H1 (cell line): ENCODE data around the gene FAM227B. TPM values are rescaled to one million over a fixed set of nuclear protein-coding genes. Genes with fewer than 3 reads are reported as not detected.

Experiments
- CTCF ChIA-PET: fragments of 300-600 bp; sonication (Branson Sonifier 250); formaldehyde crosslinking; loops from one replicate; lab custom pipeline; 2021; ENCODE audit not compliant: partially characterized antibody; lab: Charles Lee
- POLR2A ChIA-PET: fragments of 300-600 bp; sonication (Branson Sonifier 250); formaldehyde crosslinking; loops from one replicate; lab custom pipeline; 2021; ENCODE audit warnings: inconsistent platforms; ENCODE audit not compliant: partially characterized antibody; lab: Charles Lee
- DNase-seq, 2 experiments: peaks; one replicate each; pipeline versions ENCODE4 v3.0.0 to v3.0.0-alpha.2; 2010 to 2022; ENCODE audit warnings: low spot score in 2 of 2, low read depth in 1 of 2, mixed read lengths in 1 of 2
- FAIRE-seq: peaks from 2 replicates; lab custom pipeline; 2011; peaks lifted over from hg19 to GRCh38; lab: Jason Lieb, UNC
- H2AFZ ChIP-seq: 2 replicates; pipeline ENCODE4 v1.8.1; 2012; ENCODE audit warnings: low read length, inconsistent platforms
- H2AK5ac ChIP-seq: 2 replicates; pipeline ENCODE4 v1.6.1; 2013; ENCODE audit warnings: low read depth, low read length
- H2BK120ac ChIP-seq: replicated peaks from 2 replicates; pipeline ENCODE3; 2013; ENCODE audit warnings: low read depth, low read length, inconsistent platforms
- H2BK12ac ChIP-seq: 2 replicates; pipeline ENCODE4 v1.6.1; 2013; ENCODE audit warnings: low read depth, low read length
- H2BK15ac ChIP-seq: 2 replicates; pipeline ENCODE4 v1.6.1; 2013; ENCODE audit warnings: low read length
- H2BK20ac ChIP-seq: 2 replicates; pipeline ENCODE4 v1.6.1; 2013; ENCODE audit warnings: low read length
- H2BK5ac ChIP-seq: 2 replicates; pipeline ENCODE4 v1.6.1; 2013; ENCODE audit warnings: low read depth, low read length
- H3K14ac ChIP-seq: 2 replicates; pipeline ENCODE4 v1.6.1; 2013; ENCODE audit warnings: inconsistent platforms; ENCODE audit not compliant: insufficient read length
- H3K18ac ChIP-seq: 2 replicates; pipeline ENCODE4 v1.6.1; 2013; ENCODE audit warnings: low read length; ENCODE audit errors: extremely low read depth
- H3K23ac ChIP-seq: 2 replicates; pipeline ENCODE4 v1.6.1; 2013; ENCODE audit warnings: inconsistent platforms; ENCODE audit not compliant: insufficient read length
- H3K23me2 ChIP-seq: 2 replicates; pipeline ENCODE4 v1.6.1; 2013; ENCODE audit warnings: low read depth, low read length
- H3K27ac ChIP-seq: 2 replicates; pipeline ENCODE4 v1.6.1; 2011; ENCODE audit warnings: low read depth, low read length, inconsistent platforms
- H3K27me3 ChIP-seq, 4 experiments: replicated peaks in 1 of 4; 1 replicate in 1 of 4; 2 replicates in 3 of 4; pipeline versions ENCODE4 v1.6.1 to v1.8.1; 2011 to 2013; ENCODE audit warnings: low read length in 3 of 4, mild to moderate bottlenecking in 3 of 4, inconsistent platforms in 2 of 4, mixed read lengths in 2 of 4, moderate library complexity in 1 of 4; ENCODE audit not compliant: control insufficient read depth in 3 of 4, insufficient read depth in 3 of 4; ENCODE audit errors: extremely low read depth in 1 of 4
- H3K36me3 ChIP-seq, 4 experiments: 2 replicates each; pipeline versions ENCODE4 v1.6.1 to v1.8.1; 2011 to 2013; ENCODE audit warnings: mild to moderate bottlenecking in 4 of 4, low read length in 3 of 4, moderate library complexity in 2 of 4, control low read depth in 1 of 4, inconsistent platforms in 1 of 4; ENCODE audit not compliant: insufficient read depth in 4 of 4, control insufficient read depth in 2 of 4
- H3K4ac ChIP-seq: replicated peaks from 2 replicates; pipeline ENCODE3; 2013; ENCODE audit warnings: low read length, low read depth, mixed read lengths, inconsistent platforms; ENCODE audit not compliant: insufficient read length
- H3K4me1 ChIP-seq, 4 experiments: replicated peaks in 1 of 4; 1 replicate in 1 of 4; 2 replicates in 3 of 4; pipeline versions ENCODE4 v1.6.1 to v1.8.1; 2011 to 2013; ENCODE audit warnings: low read length in 3 of 4, inconsistent platforms in 2 of 4, mixed read lengths in 1 of 4; ENCODE audit not compliant: insufficient read depth in 4 of 4, control insufficient read depth in 3 of 4
- H3K4me2 ChIP-seq, 2 experiments: 2 replicates each; pipeline versions ENCODE4 v1.6.1 to v1.8.1; 2011 to 2013; ENCODE audit warnings: low read depth in 2 of 2, low read length in 2 of 2, control low read depth in 1 of 2, inconsistent platforms in 1 of 2, mild to moderate bottlenecking in 1 of 2; ENCODE audit not compliant: insufficient read depth in 1 of 2
- H3K4me3 ChIP-seq, 4 experiments: fragments of 200-600, 300-600 bp in 1 of 4; sonication (generic), shearing (Covaris generic), sonication (Bioruptor Twin) in 1 of 4; 2 replicates each; pipeline versions ENCODE4 v1.5.1 to v1.8.1; 2011 to 2016; ENCODE audit warnings: low read length in 4 of 4, low read depth in 3 of 4, control low read depth in 2 of 4, inconsistent platforms in 2 of 4, mild to moderate bottlenecking in 2 of 4, mixed read lengths in 1 of 4, moderate library complexity in 1 of 4; ENCODE audit not compliant: insufficient read depth in 2 of 4; ENCODE audit errors: extremely low read depth in 1 of 4
- H3K56ac ChIP-seq: replicated peaks from 2 replicates; pipeline ENCODE3; 2013; ENCODE audit warnings: low read depth, mild to moderate bottlenecking, mixed read lengths, low read length, inconsistent platforms; ENCODE audit not compliant: insufficient read length
- H3K79me1 ChIP-seq: 2 replicates; pipeline ENCODE4 v1.6.1; 2013; ENCODE audit warnings: low read depth, low read length, control low read depth
- H3K79me2 ChIP-seq, 2 experiments: 2 replicates each; pipeline versions ENCODE4 v1.6.1 to v1.8.1; 2012 to 2013; ENCODE audit warnings: low read length in 2 of 2, mild to moderate bottlenecking in 2 of 2, inconsistent platforms in 1 of 2; ENCODE audit not compliant: insufficient read depth in 2 of 2, control insufficient read depth in 1 of 2
- H3K9ac ChIP-seq, 4 experiments: replicated peaks in 1 of 4; 1 replicate in 1 of 4; 2 replicates in 3 of 4; pipeline versions ENCODE4 v1.6.1 to v1.8.1; 2011 to 2013; ENCODE audit warnings: low read depth in 3 of 4, low read length in 3 of 4, control low read depth in 2 of 4, mild to moderate bottlenecking in 2 of 4, moderate library complexity in 2 of 4, inconsistent platforms in 1 of 4; ENCODE audit errors: extremely low read depth in 1 of 4
- H3K9me3 ChIP-seq, 2 experiments: 2 replicates each; pipeline versions ENCODE4 v1.6.1 to v1.8.1; 2012 to 2013; ENCODE audit warnings: mild to moderate bottlenecking in 2 of 2, moderate library complexity in 2 of 2, control low read depth in 1 of 2, inconsistent platforms in 1 of 2, low read depth in 1 of 2, low read length in 1 of 2, mixed read lengths in 1 of 2; ENCODE audit not compliant: insufficient read depth in 2 of 2
- H4K20me1 ChIP-seq, 2 experiments: replicated peaks in 1 of 2; 2 replicates each; pipeline versions ENCODE3 to v1.8.1; 2011 to 2013; ENCODE audit warnings: inconsistent platforms in 2 of 2, low read length in 2 of 2, mild to moderate bottlenecking in 1 of 2; ENCODE audit not compliant: insufficient read depth in 2 of 2, control insufficient read depth in 1 of 2
- H4K5ac ChIP-seq: 2 replicates; pipeline ENCODE4 v1.6.1; 2013; ENCODE audit warnings: low read length, low read depth, mixed read lengths, inconsistent platforms; ENCODE audit not compliant: insufficient read length
- H4K8ac ChIP-seq: 2 replicates; pipeline ENCODE4 v1.8.0; 2013; ENCODE audit warnings: mild to moderate bottlenecking, moderate library complexity, low read length, inconsistent platforms; ENCODE audit not compliant: insufficient read depth; ENCODE audit errors: extremely low read depth
- H4K91ac ChIP-seq: replicated peaks from 2 replicates; pipeline ENCODE3; 2013; ENCODE audit warnings: low read length, mixed read lengths, inconsistent platforms; ENCODE audit not compliant: insufficient read length
- KDM1A ChIP-seq: fragments of 200-600, 300-600 bp; sonication (generic); IDR thresholded peaks from 2 replicates; pipeline ENCODE4 v1.7.1; 2016; ENCODE audit warnings: mild to moderate bottlenecking, low read length, borderline replicate concordance
- SRF ChIP-seq: IDR thresholded peaks from 2 replicates; pipeline ENCODE4 v1.6.1; 2011; ENCODE audit warnings: mild to moderate bottlenecking, low read depth, low read length, moderate library complexity
- polyA plus RNA-seq, 7 experiments: library from polyadenylated mRNA; depleted of rRNA in 3 of 7; stranded (reverse) in 5 of 7; unstranded in 2 of 7; fragments of >200 nt in 5 of 7; fragments of 200-250 nt in 2 of 7; gene quantifications; 1 replicate in 5 of 7; 2 replicates in 1 of 7; 4 replicates in 1 of 7; pipeline versions ENCODE4 v1.2.1 to v1.2.3, GENCODE V29; 2011 to 2013; ENCODE audit warnings: missing spikeins in 2 of 7, mixed read lengths in 2 of 7
- total RNA-seq: library from RNA; stranded (reverse); fragmentation: NEBNext Ultra II Directional; extraction: Animal tissue kit (Norgen Biotek cat#: 25700); gene quantifications from 2 replicates; pipeline ENCODE4 v1.2.1, GENCODE V29; 2021

FAM227B gene
- total and polyA plus RNA-seq, 2 of the 8 experiments (the other 6 are each of a cell fraction or from before 2014, with no cell fraction given): 4.0 to 6.5 TPM

DNA sequence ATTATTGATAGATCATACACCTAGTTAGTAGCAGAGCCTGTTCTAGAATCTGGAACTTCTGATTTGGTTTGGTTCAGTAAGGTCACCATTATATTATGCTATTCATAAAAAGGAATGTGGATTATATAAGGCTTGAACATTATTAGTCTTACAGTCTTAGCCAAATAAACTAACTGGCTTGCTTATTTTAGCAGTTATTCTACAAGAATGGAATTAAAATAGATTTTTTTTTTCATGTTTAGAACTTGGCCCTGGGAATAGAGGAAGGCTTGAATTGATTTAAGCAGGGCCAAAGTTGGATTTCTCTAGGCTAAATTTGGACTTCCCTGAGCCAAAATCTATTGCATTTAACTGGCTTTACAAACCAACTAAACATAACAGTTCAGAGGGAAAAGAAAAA lies 24.7 kb upstream of the FAM227B start:
- no peak overlapping the region for H4K5ac ChIP-seq
- no peak overlapping the region for H3K23ac ChIP-seq
- H3K23me2 ChIP-seq: no peaks in the 10 kb centered on the region
- H3K79me2 ChIP-seq: no peaks in the 10 kb centered on the region
- H4K20me1 ChIP-seq: no peaks in the 10 kb centered on the region
- H2BK15ac ChIP-seq: no peak overlapping the region
- H3K56ac ChIP-seq: no peak overlapping the region
- no peak overlapping the region for H3K27ac ChIP-seq
- CTCF ChIA-PET: no interaction called here
- no peak for TF ChIP-seq SRF
- TF ChIP-seq KDM1A: no peak
- no peak overlapping the region for H3K4me2 ChIP-seq
- no peak overlapping the region for H2BK120ac ChIP-seq
- H3K18ac ChIP-seq: no peak overlapping the region
- no peak overlapping the region for H4K8ac ChIP-seq
- H2AFZ ChIP-seq: no peak overlapping the region
- FAIRE-seq: no peak
- H3K79me1 ChIP-seq: no peaks in the 10 kb centered on the region
- no peak overlapping the region for H3K14ac ChIP-seq
- no peaks in the 10 kb centered on the region for H3K9me3 ChIP-seq
- H3K36me3 ChIP-seq: no peaks in the 10 kb centered on the region
- POLR2A ChIA-PET: interaction anchor here (0.6 to 1.2 kb wide), 3 partner anchors 21 to 1828 kb away, joined by 3 to 4 read pairs (median 3); partner anchors contain the start of genes DTWD1 and FAM227B
- no peaks in the 10 kb centered on the region for H3K27me3 ChIP-seq
- H4K91ac ChIP-seq: no peak overlapping the region
- no peak overlapping the region for H2BK12ac ChIP-seq
- H2BK20ac ChIP-seq: no peak overlapping the region
- no peak overlapping the region for H2BK5ac ChIP-seq
- no peak overlapping the region for H3K4ac ChIP-seq
- no peak overlapping the region for H3K4me3 ChIP-seq
- no peak overlapping the region for H2AK5ac ChIP-seq
- H3K9ac ChIP-seq: no peak overlapping the region
- H3K4me1 ChIP-seq: peaks cover 0 to 2% (median 0%) of the 10 kb centered on the region in 4 experiments; a peak in 2 of 7 replicates
- DNase-seq: no peak
